SH-SY5Y (cell line): ENCODE data around the gene TSEN54.

Source experiments
- GATA2 ChIP-seq: IDR thresholded peaks from 2 replicates; pipeline ENCODE4 v1.6.1; 2011; ENCODE audit warnings: mild to moderate bottlenecking, low read depth, low read length
- GATA3 ChIP-seq: IDR thresholded peaks from 2 replicates; pipeline ENCODE4 v1.6.1; 2011; ENCODE audit warnings: low read depth, mild to moderate bottlenecking, low read length, moderate library complexity

GRCh38 chr17:75500419-75501216 is 15.7 kb upstream of the TSEN54 start:
- TF ChIP-seq GATA2 (no peak), GATA3 (no peak)
